Kidney epithelial cell (primary cell): ENCODE measurements around the gene LRFN2. TPM values are rescaled to one million over a fixed set of nuclear protein-coding genes. Genes with fewer than 3 reads are reported as not detected.

Experiments used
- DNase-seq: peaks from one replicate; pipeline ENCODE4 v3.0.0-alpha.2; 2010; ENCODE audit warnings: low read depth
- H3K27me3 ChIP-seq: 2 replicates; pipeline ENCODE4 v1.6.0; 2011; ENCODE audit warnings: low read length; ENCODE audit not compliant: control insufficient read depth, insufficient read depth
- H3K36me3 ChIP-seq: 2 replicates; pipeline ENCODE4 v1.5.1; 2011; ENCODE audit warnings: low read length; ENCODE audit not compliant: control insufficient read depth, insufficient read depth
- H3K4me3 ChIP-seq: 2 replicates; pipeline ENCODE4 v1.5.1; 2011; ENCODE audit warnings: low read depth, mild to moderate bottlenecking, control low read depth, low read length
- CTCF ChIP-seq: IDR thresholded peaks from 2 replicates; pipeline ENCODE4 v1.5.1; 2011; ENCODE audit warnings: mild to moderate bottlenecking, moderate library complexity, low read length, control low read depth, inconsistent platforms; ENCODE audit not compliant: insufficient read depth, poor library complexity, severe bottlenecking
- total RNA-seq: library from RNA; depleted of rRNA; stranded (reverse); fragments of >200 nt; gene quantifications from 2 replicates; pipeline ENCODE4 v1.2.3, GENCODE V29; 2015

The LRFN2 gene
- total RNA-seq, 1 donor from 2014 or later, result not detected

GRCh38 chr6:40350747-40351217 is 236.4 kb downstream of the LRFN2 start:
- DNase-seq, result no peak
- H3K36me3 ChIP-seq, result no peaks in the 10 kb centered on the region
- no peak overlapping the region for H3K4me3 ChIP-seq
- H3K27me3 ChIP-seq, result no peaks in the 10 kb centered on the region
- TF ChIP-seq CTCF, result no peak

GRCh38 chr6:40349901-40350746 is 237.0 kb downstream of the LRFN2 start:
- DNase-seq, result no peak
- H3K36me3 ChIP-seq, result no peaks in the 10 kb centered on the region
- no peak for TF ChIP-seq CTCF
- H3K27me3 ChIP-seq, result no peaks in the 10 kb centered on the region
- no peak overlapping the region for H3K4me3 ChIP-seq

GRCh38 chr6:40349123-40349900 is 237.9 kb downstream of the LRFN2 start:
- H3K27me3 ChIP-seq, result no peaks in the 10 kb centered on the region
- H3K4me3 ChIP-seq, result no peak overlapping the region
- no peak for TF ChIP-seq CTCF
- H3K36me3 ChIP-seq, result no peaks in the 10 kb centered on the region
- DNase-seq, result no peak

GRCh38 chr6:40348591-40348990 is 238.6 kb downstream of the LRFN2 start:
- no peak for TF ChIP-seq CTCF
- no peak overlapping the region for H3K4me3 ChIP-seq
- no peaks in the 10 kb centered on the region for H3K36me3 ChIP-seq
- H3K27me3 ChIP-seq, result no peaks in the 10 kb centered on the region
- no peak for DNase-seq

GRCh38 chr6:40347571-40348011 is 239.6 kb downstream of the LRFN2 start:
- no peaks in the 10 kb centered on the region for H3K36me3 ChIP-seq
- no peaks in the 10 kb centered on the region for H3K27me3 ChIP-seq
- no peak for TF ChIP-seq CTCF
- DNase-seq, result no peak
- H3K4me3 ChIP-seq, result no peak overlapping the region
